DOHH2 (cell line): Measurements from ENCODE around the gene ITCH.

ENCODE experiments used
- H3F3A ChIP-seq: fragments of 200-600 bp; sonication (generic), shearing (Covaris generic); 2 replicates; pipeline ENCODE4 v1.6.0; 2016; ENCODE audit warnings: antibody characterized with exemption, mild to moderate bottlenecking; ENCODE audit not compliant: control insufficient read depth, insufficient read depth
- H3K27ac ChIP-seq: fragments of 200-600 bp; sonication (generic); 2 replicates; pipeline ENCODE4 v1.5.1; 2014; ENCODE audit warnings: low read depth, mild to moderate bottlenecking, low read length, moderate library complexity
- H3K27me3 ChIP-seq: fragments of 200-600 bp; sonication (generic); 2 replicates; pipeline ENCODE4 v1.6.1; 2014; ENCODE audit warnings: mild to moderate bottlenecking, low read length, mixed read lengths; ENCODE audit not compliant: control insufficient read depth
- H3K36me3 ChIP-seq: fragments of 200-600 bp; sonication (generic); 2 replicates; pipeline ENCODE4 v1.6.1; 2014; ENCODE audit warnings: mild to moderate bottlenecking, low read length, moderate library complexity, mixed read lengths; ENCODE audit not compliant: control insufficient read depth
- H3K4me1 ChIP-seq: fragments of 200-600 bp; sonication (generic); 2 replicates; pipeline ENCODE4 v1.6.1; 2014; ENCODE audit warnings: mild to moderate bottlenecking, low read length, mixed read lengths; ENCODE audit not compliant: control insufficient read depth
- H3K4me2 ChIP-seq: fragments of 200-600 bp; sonication (generic); 2 replicates; pipeline ENCODE4 v1.6.0; 2014; ENCODE audit warnings: mild to moderate bottlenecking, low read length, moderate library complexity
- H3K4me3 ChIP-seq: fragments of 200-600 bp; sonication (generic); 2 replicates; pipeline ENCODE4 v1.5.1; 2014; ENCODE audit warnings: mild to moderate bottlenecking, low read length, mixed read lengths
- H3K79me2 ChIP-seq: fragments of 200-600 bp; sonication (generic); 2 replicates; pipeline ENCODE4 v1.6.1; 2014; ENCODE audit warnings: mild to moderate bottlenecking, low read length, mixed read lengths; ENCODE audit not compliant: control insufficient read depth
- H3K9me2 ChIP-seq: fragments of 200-600 bp; sonication (generic); replicated peaks from 2 replicates; pipeline ENCODE4 v1.6.1; 2014; ENCODE audit warnings: mild to moderate bottlenecking, low read length, mixed read lengths; ENCODE audit not compliant: control insufficient read depth
- H3K9me3 ChIP-seq: fragments of 200-600 bp; sonication (generic); 2 replicates; pipeline ENCODE4 v1.6.1; 2014; ENCODE audit warnings: antibody characterized with exemption, low read length, mixed read lengths; ENCODE audit not compliant: control insufficient read depth, insufficient read depth
- H4K20me1 ChIP-seq: fragments of 200-600 bp; sonication (generic); 2 replicates; pipeline ENCODE4 v1.6.0; 2014; ENCODE audit warnings: low read depth, mild to moderate bottlenecking, antibody characterized with exemption, low read length, moderate library complexity; ENCODE audit not compliant: control insufficient read depth, insufficient read depth
- EZH2phosphoT487 ChIP-seq: fragments of 200-600 bp; sonication (generic); IDR thresholded peaks from 2 replicates; pipeline ENCODE4 v1.6.1; 2017; ENCODE audit warnings: borderline replicate concordance, mild to moderate bottlenecking, antibody characterized with exemption, low read length, moderate library complexity, mixed read lengths
- TF ChIP-seq, protein P1 (sequence below): fragments of 200-600 bp; sonication (generic); IDR thresholded peaks from one replicate; pipeline ENCODE4 v1.5.1; 2014; ENCODE audit warnings: antibody characterized with exemption, mild to moderate bottlenecking, low read depth, low read length; ENCODE audit not compliant: poor library complexity, severe bottlenecking

Gene ITCH

DNA sequence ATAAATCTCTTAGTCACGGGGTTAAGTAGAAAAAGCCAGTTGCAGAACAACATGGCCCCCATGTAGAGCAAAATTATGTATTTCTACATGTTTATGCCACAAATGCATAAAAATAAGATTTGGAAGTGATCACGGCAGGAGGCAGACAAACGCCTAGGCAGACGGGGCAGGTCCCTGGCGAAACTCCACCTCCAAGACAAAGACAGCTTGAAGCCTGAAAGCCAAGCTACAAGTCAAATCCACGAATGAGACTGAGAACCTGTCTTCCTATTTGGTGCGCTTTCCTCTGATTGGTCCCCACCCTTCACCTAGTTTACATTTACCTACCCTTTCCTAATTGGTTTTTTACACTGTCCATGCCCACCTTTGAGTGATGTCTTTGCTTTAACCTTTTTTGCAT, 31.2 kb upstream of the ITCH start:
- Histone ChIP-seq H3K9me3 (no peaks in the 10 kb centered on the region), H3K4me2 (no peak overlapping the region), H3F3A (peaks cover 3% of the 10 kb centered on the region), H3K27me3 (no peaks in the 10 kb centered on the region), H3K4me1 (peaks cover 24% of the 10 kb centered on the region), H4K20me1 (no peaks in the 10 kb centered on the region), H3K4me3 (no peak overlapping the region), H3K27ac (no peak overlapping the region), H3K79me2 (no peaks in the 10 kb centered on the region), H3K9me2 (no peaks in the 10 kb centered on the region), H3K36me3 (no peaks in the 10 kb centered on the region)
- TF ChIP-seq, protein P1, sequence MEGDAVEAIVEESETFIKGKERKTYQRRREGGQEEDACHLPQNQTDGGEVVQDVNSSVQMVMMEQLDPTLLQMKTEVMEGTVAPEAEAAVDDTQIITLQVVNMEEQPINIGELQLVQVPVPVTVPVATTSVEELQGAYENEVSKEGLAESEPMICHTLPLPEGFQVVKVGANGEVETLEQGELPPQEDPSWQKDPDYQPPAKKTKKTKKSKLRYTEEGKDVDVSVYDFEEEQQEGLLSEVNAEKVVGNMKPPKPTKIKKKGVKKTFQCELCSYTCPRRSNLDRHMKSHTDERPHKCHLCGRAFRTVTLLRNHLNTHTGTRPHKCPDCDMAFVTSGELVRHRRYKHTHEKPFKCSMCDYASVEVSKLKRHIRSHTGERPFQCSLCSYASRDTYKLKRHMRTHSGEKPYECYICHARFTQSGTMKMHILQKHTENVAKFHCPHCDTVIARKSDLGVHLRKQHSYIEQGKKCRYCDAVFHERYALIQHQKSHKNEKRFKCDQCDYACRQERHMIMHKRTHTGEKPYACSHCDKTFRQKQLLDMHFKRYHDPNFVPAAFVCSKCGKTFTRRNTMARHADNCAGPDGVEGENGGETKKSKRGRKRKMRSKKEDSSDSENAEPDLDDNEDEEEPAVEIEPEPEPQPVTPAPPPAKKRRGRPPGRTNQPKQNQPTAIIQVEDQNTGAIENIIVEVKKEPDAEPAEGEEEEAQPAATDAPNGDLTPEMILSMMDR = no peak
- TF ChIP-seq EZH2phosphoT487 = no peak

DNA sequence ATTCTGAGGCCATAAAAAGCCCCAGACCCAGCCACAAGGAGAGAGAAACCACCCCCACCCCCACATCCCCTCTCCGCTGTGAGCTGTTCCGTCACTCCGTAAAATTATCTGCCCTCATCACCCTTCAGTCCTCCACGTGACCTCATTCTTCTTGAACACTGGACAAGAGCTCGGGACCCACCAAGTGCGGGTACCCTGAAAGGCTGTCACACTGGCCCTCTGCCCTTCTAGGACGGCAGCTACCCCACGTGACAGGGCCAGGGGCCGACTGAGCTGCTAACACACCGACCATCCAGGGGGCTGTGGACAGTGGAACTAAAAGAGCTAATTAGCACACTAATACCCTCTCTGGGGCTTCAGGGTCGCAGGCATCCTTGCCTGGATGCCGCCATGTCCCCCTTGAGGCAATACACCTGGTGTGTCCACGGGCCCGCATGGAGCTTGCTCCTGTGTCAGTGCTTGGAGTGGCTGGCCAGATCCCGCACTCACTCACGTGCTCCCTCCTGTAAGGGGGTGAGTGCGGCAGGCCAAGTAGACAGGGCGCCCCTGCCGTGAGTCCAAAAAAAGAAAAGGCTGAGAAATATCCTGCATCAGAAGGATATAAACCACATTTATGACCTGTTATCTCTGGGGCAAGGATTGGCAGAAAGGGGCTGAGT, 30.7 kb upstream of the ITCH start:
- H3K4me1 ChIP-seq = peaks cover 25% of the 10 kb centered on the region
- no peaks in the 10 kb centered on the region for H3K9me3 ChIP-seq

DNA sequence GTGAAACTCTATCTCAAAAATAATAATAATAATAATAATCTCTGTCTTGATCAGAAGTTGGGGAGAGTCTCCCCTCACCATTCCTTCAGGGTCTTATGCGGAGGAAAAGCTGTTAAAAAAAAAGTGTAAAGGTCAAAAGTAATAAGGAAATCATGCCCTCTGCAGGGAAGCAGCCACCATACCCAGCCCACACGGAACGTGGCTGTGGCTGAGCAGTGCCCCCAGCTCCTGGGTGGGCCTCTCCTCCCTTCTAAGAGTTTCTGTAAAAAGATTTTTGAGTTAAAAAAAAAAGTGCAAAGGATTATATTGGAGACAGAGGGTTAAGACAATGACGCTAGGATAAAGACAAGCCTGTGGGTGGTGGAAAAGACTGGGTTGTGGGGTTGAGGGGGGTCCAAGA, 29.3 kb upstream of the ITCH start:
- Histone ChIP-seq H4K20me1 (no peaks in the 10 kb centered on the region), H3K4me1 (peaks cover 39% of the 10 kb centered on the region), H3K9me2 (no peaks in the 10 kb centered on the region), H3K4me3 (no peak overlapping the region), H3K36me3 (no peaks in the 10 kb centered on the region), H3K4me2 (no peak overlapping the region), H3K27ac (no peak overlapping the region), H3K79me2 (no peaks in the 10 kb centered on the region), H3K9me3 (no peaks in the 10 kb centered on the region), H3F3A (peaks cover 15% of the 10 kb centered on the region), H3K27me3 (no peaks in the 10 kb centered on the region)
- no peak for TF ChIP-seq EZH2phosphoT487
- TF ChIP-seq, protein P1 = no peak

More for the DNA sequence above, 30.7 kb upstream of the ITCH start:
- Histone ChIP-seq H3F3A (peaks cover 3% of the 10 kb centered on the region), H3K27me3 (no peaks in the 10 kb centered on the region), H3K36me3 (no peaks in the 10 kb centered on the region), H3K79me2 (no peaks in the 10 kb centered on the region), H3K27ac (no peak overlapping the region), H4K20me1 (no peaks in the 10 kb centered on the region), H3K4me2 (no peak overlapping the region), H3K4me3 (no peak overlapping the region), H3K9me2 (no peaks in the 10 kb centered on the region)
- TF ChIP-seq, protein P1 = no peak
- TF ChIP-seq EZH2phosphoT487 = no peak
